ENCODE measurements around the gene MAP4K2. TPM values are rescaled to one million over a fixed set of nuclear protein-coding genes. Genes with fewer than 3 reads are reported as not detected.

Gene MAP4K2
- total RNA-seq, 1 experiment from 2014 or later, result 16.8 TPM

GRCh38 chr11:64784813-64785581 lies 18.0 kb downstream of the MAP4K2 start:
- Histone ChIP-seq H3K4me3 (ENCODE audit: low read depth, low read length) (no peak overlapping the region), H3K4me1 (peaks cover 2% of the 10 kb centered on the region; the same call in 1 of the 2 replicates), H3K27me3 (replicated peaks; ENCODE audit: control insufficient read depth, insufficient read depth, low read length) (no peaks in the 10 kb centered on the region), H3K9me3 (no peaks in the 10 kb centered on the region), H3K36me3 (ENCODE audit: control insufficient read depth, insufficient read depth, low read length) (no peaks in the 10 kb centered on the region; the same call in 1 of the 2 replicates)
- H3K27ac Mint-ChIP-seq (ENCODE audit: unreplicated experiment), result no peak overlapping the region
- H3K9me3 Mint-ChIP-seq (ENCODE audit: unreplicated experiment), result no peaks in the 10 kb centered on the region
- ChIA-PET CTCF (interaction anchor here (0.6 kb wide), 1 partner anchor 311 kb away, joined by 6 read pairs; the partner anchor contains the start of gene VPS51), POLR2A (interaction anchor here (0.5 kb wide), 1 partner anchor 57 kb away, joined by 5 read pairs; no protein-coding TSS in a partner anchor)
- no peaks in the 10 kb centered on the region for H3K27me3 Mint-ChIP-seq (ENCODE audit: insufficient read depth, unreplicated experiment)
- no TSS peak for BruUV-seq (replicated peaks)
- no peak for TF ChIP-seq CTCF (IDR thresholded peaks at IDR 0.05; ENCODE audit: insufficient read depth in 1 of 2, low read depth in 1 of 2, low read length in 1 of 2, severe bottlenecking in 1 of 2, unreplicated experiment in 1 of 2)
- H3K4me1 Mint-ChIP-seq (ENCODE audit: low read depth, unreplicated experiment), result no peaks in the 10 kb centered on the region
- no peaks in the 10 kb centered on the region for H3K36me3 Mint-ChIP-seq (ENCODE audit: insufficient read depth, unreplicated experiment)
- no peak overlapping the region for H3K4me3 Mint-ChIP-seq (ENCODE audit: unreplicated experiment)
- DNase-seq, result no peak
- intact Hi-C loops (cut with micrococcal nuclease; ENCODE audit: unreplicated experiment), result no loop called here

- no peak for TF ChIP-seq CTCF (IDR thresholded peaks at IDR 0.05; ENCODE audit: insufficient read depth in 1 of 2, low read depth in 1 of 2, low read length in 1 of 2, severe bottlenecking in 1 of 2, unreplicated experiment in 1 of 2)
- Mint-ChIP-seq H3K27ac (ENCODE audit: unreplicated experiment) (peak within 1 kb of the TSS; percentile 99), H3K4me3 (ENCODE audit: unreplicated experiment) (peak within 1 kb of the TSS; percentile 91), H3K4me1 (ENCODE audit: low read depth, unreplicated experiment) (peaks cover 7% of the 10 kb centered on the region), H3K9me3 (ENCODE audit: unreplicated experiment) (no peaks in the 10 kb centered on the region), H3K27me3 (ENCODE audit: insufficient read depth, unreplicated experiment) (no peaks in the 10 kb centered on the region), H3K36me3 (ENCODE audit: insufficient read depth, unreplicated experiment) (peaks cover 56% of the 10 kb centered on the region)
- H3K4me3 ChIP-seq (ENCODE audit: low read depth, low read length), result peak within 1 kb of the TSS; percentile 99
- no peaks in the 10 kb centered on the region for H3K27me3 ChIP-seq (replicated peaks; ENCODE audit: control insufficient read depth, insufficient read depth, low read length)
- CTCF ChIA-PET, result interaction anchor here (0.6 to 1.9 kb wide), 23 partner anchors 9 to 461 kb away, joined by 3 to 8 read pairs (median 4); partner anchors contain the start of genes ARL2, BATF2, CDC42BPG and EHD1
- H3K9me3 ChIP-seq, result no peaks in the 10 kb centered on the region
- DNase-seq, result peak; percentile 100
- intact Hi-C loops (cut with micrococcal nuclease; ENCODE audit: unreplicated experiment), result loop anchor here (1.0 to 10.0 kb wide), 4 partner anchors 24 to 336 kb away; partner anchors contain the start of genes CDC42BPG, MAP4K2, MEN1 and TM7SF2
- H3K36me3 ChIP-seq (ENCODE audit: control insufficient read depth, insufficient read depth, low read length), result peaks cover 13% of the 10 kb centered on the region
- BruUV-seq (replicated peaks), result no TSS peak
- peaks cover 17% of the 10 kb centered on the region for H3K4me1 ChIP-seq
- POLR2A ChIA-PET, result interaction anchor here (0.5 to 1.5 kb wide), 33 partner anchors 9 to 555 kb away, joined by 3 to 18 read pairs (median 5); partner anchors contain the start of genes CAPN1, CDC42BPG, DPF2 and EHD1
Measured at GRCh38 chr11:64778473-64779298, 24.3 kb downstream of the MAP4K2 start, which contains the start of gene SF1. SF1 (minus strand) TSS chr11:64778542; CDS start chr11:64778392, 150 bp downstream.

- Mint-ChIP-seq H3K9me3 (ENCODE audit: unreplicated experiment) (no peaks in the 10 kb centered on the region), H3K4me1 (ENCODE audit: low read depth, unreplicated experiment) (peaks cover 7% of the 10 kb centered on the region), H3K27me3 (ENCODE audit: insufficient read depth, unreplicated experiment) (no peaks in the 10 kb centered on the region), H3K27ac (ENCODE audit: unreplicated experiment) (peak overlapping the region; percentile 99), H3K4me3 (ENCODE audit: unreplicated experiment) (peak overlapping the region; percentile 91), H3K36me3 (ENCODE audit: insufficient read depth, unreplicated experiment) (peaks cover 62% of the 10 kb centered on the region)
- peak overlapping the region; percentile 99 for H3K4me3 ChIP-seq (ENCODE audit: low read depth, low read length)
- no peak for DNase-seq
- no peak for TF ChIP-seq CTCF (IDR thresholded peaks at IDR 0.05; ENCODE audit: insufficient read depth in 1 of 2, low read depth in 1 of 2, low read length in 1 of 2, severe bottlenecking in 1 of 2, unreplicated experiment in 1 of 2)
- no TSS peak for BruUV-seq (replicated peaks)
- H3K27me3 ChIP-seq (replicated peaks; ENCODE audit: control insufficient read depth, insufficient read depth, low read length), result no peaks in the 10 kb centered on the region
- CTCF ChIA-PET, result interaction anchor here (0.6 to 1.9 kb wide), 22 partner anchors 10 to 460 kb away, joined by 3 to 8 read pairs (median 4); partner anchors contain the start of genes ARL2, BATF2, CDC42BPG and MAP4K2
- intact Hi-C loops (cut with micrococcal nuclease; ENCODE audit: unreplicated experiment), result loop anchor here (1.0 to 10.0 kb wide), 4 partner anchors 25 to 337 kb away; partner anchors contain the start of genes CDC42BPG, MAP4K2, MEN1 and TM7SF2
- H3K9me3 ChIP-seq, result no peaks in the 10 kb centered on the region
- H3K4me1 ChIP-seq, result peaks cover 17% of the 10 kb centered on the region
- POLR2A ChIA-PET, result interaction anchor here (0.9 to 1.5 kb wide), 21 partner anchors 14 to 555 kb away, joined by 3 to 18 read pairs (median 7); partner anchors contain the start of genes CAPN1, DPF2, FAU and MAP4K2
- H3K36me3 ChIP-seq (ENCODE audit: control insufficient read depth, insufficient read depth, low read length), result peaks cover 17% of the 10 kb centered on the region
Measured at GRCh38 chr11:64778223-64778472, 24.9 kb downstream of the MAP4K2 start.
